ENCODE results near the gene LGALS4.
"Not testable (repeated sequence)": the region's sequence is repeated elsewhere in the genome, so short reads cannot be mapped to it uniquely, and the experiment has no call there.

LGALS4 gene

DNA sequence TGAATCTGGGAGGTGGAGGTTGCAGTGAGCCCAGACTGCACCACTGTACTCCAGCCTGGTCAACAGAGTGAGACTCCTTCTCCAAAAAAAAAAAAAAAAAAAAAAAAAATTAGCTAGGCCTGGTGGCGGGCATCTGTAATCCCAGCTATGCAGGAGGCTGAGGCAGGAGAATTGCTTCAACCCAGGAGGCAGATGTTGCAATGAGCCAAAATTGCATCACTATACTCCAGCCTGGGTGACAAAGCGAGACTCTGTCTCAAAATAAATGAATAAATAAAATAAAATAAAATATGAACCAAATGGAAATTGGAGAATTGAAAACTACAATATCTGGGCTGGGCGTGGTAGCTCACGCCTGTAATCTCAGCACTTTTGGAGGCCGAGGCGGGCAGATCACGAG is 16.5 kb upstream of the LGALS4 start:
- H2BK5ac ChIP-seq (ENCODE audit: low read length); H3K18ac ChIP-seq (ENCODE audit: low read length); H2AFZ ChIP-seq (ENCODE audit: low read length); H3K23ac ChIP-seq (ENCODE audit: low read depth, low read length, poor library complexity); DNase-seq (ENCODE audit: low spot score); H3K4me1 ChIP-seq (ENCODE audit: control insufficient read depth in 2 of 2, insufficient read depth in 1 of 2, low read depth in 1 of 2, low read length in 2 of 2); H3K9ac ChIP-seq (ENCODE audit: low read depth, low read length, poor library complexity); H4K8ac ChIP-seq (ENCODE audit: low read depth, low read length); H3K27me3 ChIP-seq (ENCODE audit: control insufficient read depth in 3 of 3, insufficient read depth in 3 of 3, low read depth in 1 of 3, low read length in 3 of 3); H3K27ac ChIP-seq (replicated peaks; ENCODE audit: low read length); H2AK5ac ChIP-seq (ENCODE audit: low read depth, low read length); H3K4ac ChIP-seq (ENCODE audit: low read length); H3K79me1 ChIP-seq (ENCODE audit: low read depth, low read length); H3K14ac ChIP-seq (ENCODE audit: low read length); H3K9me3 ChIP-seq (replicated peaks in 1 of 2; ENCODE audit: control insufficient read depth in 2 of 2, insufficient read depth in 1 of 2, low read depth in 1 of 2, low read length in 2 of 2); H4K91ac ChIP-seq (ENCODE audit: low read depth, low read length, poor library complexity); H3K4me3 ChIP-seq (ENCODE audit: low read length in 2 of 2); H3K4me2 ChIP-seq (ENCODE audit: insufficient read depth, low read length, poor library complexity, severe bottlenecking); H2BK12ac ChIP-seq (ENCODE audit: low read length); H2BK120ac ChIP-seq (ENCODE audit: low read depth, low read length); H2BK15ac ChIP-seq (ENCODE audit: low read length): not testable (repeated sequence)
- H3K36me3 ChIP-seq (replicated peaks in 1 of 2; ENCODE audit: control insufficient read depth in 2 of 2, insufficient read depth in 2 of 2, low read length in 2 of 2) = peaks cover 6 to 36% of the 10 kb centered on the region in 2 donors
- WGBS, 2 donors (ENCODE audit: extremely low coverage in 2 of 2, insufficient read length in 2 of 2, insufficient replicate concordance in 1 of 2) = no CpG with 5 or more reads among the region's 7 CpGs

DNA sequence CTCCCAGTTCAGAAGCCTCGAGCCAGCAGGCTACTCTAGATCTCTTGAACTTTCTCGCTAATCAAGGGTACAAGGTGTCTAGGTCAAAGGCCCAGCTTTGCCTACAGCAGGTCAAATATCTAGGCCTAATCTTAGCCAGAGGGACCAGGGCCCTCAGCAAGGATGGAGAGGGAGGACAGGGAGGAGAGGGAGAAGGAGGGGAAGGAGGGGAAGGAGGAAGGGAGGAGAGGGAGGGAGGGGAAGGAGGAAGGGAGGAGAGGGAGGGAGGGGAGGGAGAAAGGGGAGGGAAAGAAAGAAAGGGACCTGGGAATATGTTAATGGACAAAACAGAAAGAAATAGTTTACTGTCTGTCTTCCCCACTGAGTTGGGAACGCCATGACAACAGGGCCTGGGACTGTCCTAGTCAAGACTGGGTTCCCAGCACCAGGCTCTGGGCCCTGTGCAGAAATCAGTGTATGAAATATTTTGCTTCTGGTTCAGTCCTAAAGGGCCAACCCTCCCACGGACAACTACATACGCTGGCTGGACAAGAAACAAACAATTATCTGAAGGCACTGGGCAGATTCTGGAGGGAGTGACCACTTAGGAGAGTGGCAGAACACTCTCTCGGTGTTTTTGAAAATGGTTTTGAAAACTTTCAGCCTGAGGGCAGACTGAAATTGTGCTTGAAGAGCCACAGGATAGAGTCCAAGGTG is 14.3 kb upstream of the LGALS4 start:
- Histone ChIP-seq H2AFZ (ENCODE audit: low read length) (no peak overlapping the region), H3K36me3 (replicated peaks in 1 of 2; ENCODE audit: control insufficient read depth in 2 of 2, insufficient read depth in 2 of 2, low read length in 2 of 2) (peaks cover 9 to 42% of the 10 kb centered on the region in 2 donors), H2AK5ac (ENCODE audit: low read depth, low read length) (no peak overlapping the region), H3K79me1 (ENCODE audit: low read depth, low read length) (peaks cover 3% of the 10 kb centered on the region), H4K8ac (ENCODE audit: low read depth, low read length) (no peak overlapping the region), H2BK12ac (ENCODE audit: low read length) (no peak overlapping the region), H3K23ac (ENCODE audit: low read depth, low read length, poor library complexity) (no peak overlapping the region), H3K27me3 (ENCODE audit: control insufficient read depth in 3 of 3, insufficient read depth in 3 of 3, low read depth in 1 of 3, low read length in 3 of 3) (no peaks in the 10 kb centered on the region), H3K4me1 (ENCODE audit: control insufficient read depth in 2 of 2, insufficient read depth in 1 of 2, low read depth in 1 of 2, low read length in 2 of 2) (peaks cover 0 to 4% of the 10 kb centered on the region in 2 donors), H3K9me3 (replicated peaks in 1 of 2; ENCODE audit: control insufficient read depth in 2 of 2, insufficient read depth in 1 of 2, low read depth in 1 of 2, low read length in 2 of 2) (no peaks in the 10 kb centered on the region), H2BK15ac (ENCODE audit: low read length) (no peak overlapping the region), H4K91ac (ENCODE audit: low read depth, low read length, poor library complexity) (no peak overlapping the region), H3K4ac (ENCODE audit: low read length) (no peak overlapping the region), H3K4me3 (ENCODE audit: low read length in 2 of 2) (no peak overlapping the region), H3K9ac (ENCODE audit: low read depth, low read length, poor library complexity) (no peak overlapping the region), H3K27ac (replicated peaks; ENCODE audit: low read length) (no peak overlapping the region), H3K14ac (ENCODE audit: low read length) (no peak overlapping the region), H3K18ac (ENCODE audit: low read length) (no peak overlapping the region), H2BK120ac (ENCODE audit: low read depth, low read length) (no peak overlapping the region), H2BK5ac (ENCODE audit: low read length) (no peak overlapping the region), H3K4me2 (ENCODE audit: insufficient read depth, low read length, poor library complexity, severe bottlenecking) (no peak overlapping the region)
- DNase-seq (ENCODE audit: low spot score) = no peak
- no CpG with 5 or more reads among the region's 6 CpGs for WGBS, 2 donors (ENCODE audit: extremely low coverage in 2 of 2, insufficient read length in 2 of 2, insufficient replicate concordance in 1 of 2)

DNA sequence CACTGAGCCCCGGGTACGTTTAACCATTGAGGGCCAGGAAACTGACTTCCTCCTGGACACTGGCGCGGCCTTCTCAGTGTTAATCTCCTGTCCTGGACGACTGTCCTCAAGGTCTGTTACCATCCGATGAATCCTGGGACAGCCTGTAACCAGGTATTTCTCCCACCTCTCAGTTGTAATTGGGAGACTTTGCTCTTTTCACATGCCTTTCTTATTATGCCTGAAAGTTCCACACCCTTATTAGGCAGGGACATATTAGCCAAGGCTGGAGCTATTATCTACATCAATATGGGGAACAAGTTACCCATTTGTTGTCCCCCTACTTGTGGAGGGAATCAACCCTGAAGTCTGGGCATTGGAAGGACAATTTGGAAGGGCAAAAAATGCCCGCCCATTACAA is 13.2 kb upstream of the LGALS4 start:
- H2AK5ac ChIP-seq (ENCODE audit: low read depth, low read length); H3K14ac ChIP-seq (ENCODE audit: low read length); H2BK15ac ChIP-seq (ENCODE audit: low read length); H3K79me1 ChIP-seq (ENCODE audit: low read depth, low read length); H3K4ac ChIP-seq (ENCODE audit: low read length); H4K8ac ChIP-seq (ENCODE audit: low read depth, low read length); H3K4me2 ChIP-seq (ENCODE audit: insufficient read depth, low read length, poor library complexity, severe bottlenecking); H3K9me3 ChIP-seq (replicated peaks in 1 of 2; ENCODE audit: control insufficient read depth in 2 of 2, insufficient read depth in 1 of 2, low read depth in 1 of 2, low read length in 2 of 2); H3K9ac ChIP-seq (ENCODE audit: low read depth, low read length, poor library complexity); DNase-seq (ENCODE audit: low spot score); H3K23ac ChIP-seq (ENCODE audit: low read depth, low read length, poor library complexity); H2BK5ac ChIP-seq (ENCODE audit: low read length); H3K27ac ChIP-seq (replicated peaks; ENCODE audit: low read length); H3K4me1 ChIP-seq (ENCODE audit: control insufficient read depth in 2 of 2, insufficient read depth in 1 of 2, low read depth in 1 of 2, low read length in 2 of 2); H3K4me3 ChIP-seq (ENCODE audit: low read length in 2 of 2); H3K27me3 ChIP-seq (ENCODE audit: control insufficient read depth in 3 of 3, insufficient read depth in 3 of 3, low read depth in 1 of 3, low read length in 3 of 3); H2AFZ ChIP-seq (ENCODE audit: low read length); H3K18ac ChIP-seq (ENCODE audit: low read length); H4K91ac ChIP-seq (ENCODE audit: low read depth, low read length, poor library complexity); H2BK12ac ChIP-seq (ENCODE audit: low read length); H2BK120ac ChIP-seq (ENCODE audit: low read depth, low read length): not testable (repeated sequence)
- peaks cover 9 to 42% of the 10 kb centered on the region in 2 donors for H3K36me3 ChIP-seq (replicated peaks in 1 of 2; ENCODE audit: control insufficient read depth in 2 of 2, insufficient read depth in 2 of 2, low read length in 2 of 2)
- no CpG with 5 or more reads among the region's 7 CpGs for WGBS, 2 donors (ENCODE audit: extremely low coverage in 2 of 2, insufficient read length in 2 of 2, insufficient replicate concordance in 1 of 2)

DNA sequence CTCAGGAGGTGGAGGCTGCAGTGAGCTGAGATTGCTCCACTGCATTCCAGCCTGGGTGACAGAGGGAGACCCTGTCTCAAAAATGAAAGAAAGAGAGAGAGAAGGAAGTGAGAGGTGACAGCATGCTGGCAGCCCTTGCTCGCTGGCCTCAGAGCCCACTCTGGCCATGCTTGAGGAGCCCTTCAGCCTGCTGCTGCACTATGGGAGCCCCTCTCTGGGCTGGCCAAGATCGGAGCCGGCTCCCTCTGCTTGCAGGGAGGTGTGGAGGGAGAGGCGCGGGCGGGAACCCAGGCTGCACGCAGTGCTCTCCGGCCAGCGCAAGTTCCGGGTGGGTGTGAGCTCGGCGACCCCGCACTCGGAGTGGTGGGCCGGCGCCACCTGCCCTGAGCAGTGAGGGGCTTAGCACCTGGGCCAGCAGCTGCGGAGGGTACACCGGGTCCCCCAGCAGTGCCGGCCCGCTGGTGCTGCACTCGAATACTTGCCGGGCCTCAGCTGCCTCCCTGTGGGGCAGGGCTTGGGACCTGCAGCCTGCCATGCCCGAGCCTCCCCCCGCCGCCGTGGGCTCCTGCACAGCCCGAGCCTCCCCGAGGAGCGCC is 8.6 kb upstream of the LGALS4 start:
- not testable (repeated sequence) for H3K27ac ChIP-seq (replicated peaks; ENCODE audit: low read length); H4K8ac ChIP-seq (ENCODE audit: low read depth, low read length); H3K4me1 ChIP-seq (ENCODE audit: control insufficient read depth in 2 of 2, insufficient read depth in 1 of 2, low read depth in 1 of 2, low read length in 2 of 2); H3K23ac ChIP-seq (ENCODE audit: low read depth, low read length, poor library complexity); H2BK5ac ChIP-seq (ENCODE audit: low read length); H2BK12ac ChIP-seq (ENCODE audit: low read length); H3K9me3 ChIP-seq (replicated peaks in 1 of 2; ENCODE audit: control insufficient read depth in 2 of 2, insufficient read depth in 1 of 2, low read depth in 1 of 2, low read length in 2 of 2); H2AK5ac ChIP-seq (ENCODE audit: low read depth, low read length); H3K4me2 ChIP-seq (ENCODE audit: insufficient read depth, low read length, poor library complexity, severe bottlenecking); H3K27me3 ChIP-seq (ENCODE audit: control insufficient read depth in 3 of 3, insufficient read depth in 3 of 3, low read depth in 1 of 3, low read length in 3 of 3); H4K91ac ChIP-seq (ENCODE audit: low read depth, low read length, poor library complexity); H2BK120ac ChIP-seq (ENCODE audit: low read depth, low read length); H3K18ac ChIP-seq (ENCODE audit: low read length); H3K79me1 ChIP-seq (ENCODE audit: low read depth, low read length); H3K9ac ChIP-seq (ENCODE audit: low read depth, low read length, poor library complexity); H3K4me3 ChIP-seq (ENCODE audit: low read length in 2 of 2); H2BK15ac ChIP-seq (ENCODE audit: low read length); DNase-seq (ENCODE audit: low spot score); H2AFZ ChIP-seq (ENCODE audit: low read length); H3K4ac ChIP-seq (ENCODE audit: low read length)
- Histone ChIP-seq H3K36me3 (replicated peaks in 1 of 2; ENCODE audit: control insufficient read depth in 2 of 2, insufficient read depth in 2 of 2, low read length in 2 of 2) (peaks cover 19 to 25% of the 10 kb centered on the region in 2 donors), H3K14ac (ENCODE audit: low read length) (peak overlapping the region; percentile 21)
- no CpG with 5 or more reads among the region's 29 CpGs for WGBS, 2 donors (ENCODE audit: extremely low coverage in 2 of 2, insufficient read length in 2 of 2, insufficient replicate concordance in 1 of 2)
